DOHH2 (cell line): ENCODE results near the gene SARNP.

Experiments
- H3F3A ChIP-seq: fragments of 200-600 bp; sonication (generic), shearing (Covaris generic); 2 replicates; pipeline ENCODE4 v1.6.0; 2016; ENCODE audit warnings: antibody characterized with exemption, mild to moderate bottlenecking; ENCODE audit not compliant: control insufficient read depth, insufficient read depth
- H3K27ac ChIP-seq: fragments of 200-600 bp; sonication (generic); 2 replicates; pipeline ENCODE4 v1.5.1; 2014; ENCODE audit warnings: low read depth, mild to moderate bottlenecking, low read length, moderate library complexity
- H3K27me3 ChIP-seq: fragments of 200-600 bp; sonication (generic); 2 replicates; pipeline ENCODE4 v1.6.1; 2014; ENCODE audit warnings: mild to moderate bottlenecking, low read length, mixed read lengths; ENCODE audit not compliant: control insufficient read depth
- H3K36me3 ChIP-seq: fragments of 200-600 bp; sonication (generic); 2 replicates; pipeline ENCODE4 v1.6.1; 2014; ENCODE audit warnings: mild to moderate bottlenecking, low read length, moderate library complexity, mixed read lengths; ENCODE audit not compliant: control insufficient read depth
- H3K4me1 ChIP-seq: fragments of 200-600 bp; sonication (generic); 2 replicates; pipeline ENCODE4 v1.6.1; 2014; ENCODE audit warnings: mild to moderate bottlenecking, low read length, mixed read lengths; ENCODE audit not compliant: control insufficient read depth
- H3K4me2 ChIP-seq: fragments of 200-600 bp; sonication (generic); 2 replicates; pipeline ENCODE4 v1.6.0; 2014; ENCODE audit warnings: mild to moderate bottlenecking, low read length, moderate library complexity
- H3K4me3 ChIP-seq: fragments of 200-600 bp; sonication (generic); 2 replicates; pipeline ENCODE4 v1.5.1; 2014; ENCODE audit warnings: mild to moderate bottlenecking, low read length, mixed read lengths
- H3K79me2 ChIP-seq: fragments of 200-600 bp; sonication (generic); 2 replicates; pipeline ENCODE4 v1.6.1; 2014; ENCODE audit warnings: mild to moderate bottlenecking, low read length, mixed read lengths; ENCODE audit not compliant: control insufficient read depth
- H3K9me2 ChIP-seq: fragments of 200-600 bp; sonication (generic); replicated peaks from 2 replicates; pipeline ENCODE4 v1.6.1; 2014; ENCODE audit warnings: mild to moderate bottlenecking, low read length, mixed read lengths; ENCODE audit not compliant: control insufficient read depth
- H3K9me3 ChIP-seq: fragments of 200-600 bp; sonication (generic); 2 replicates; pipeline ENCODE4 v1.6.1; 2014; ENCODE audit warnings: antibody characterized with exemption, low read length, mixed read lengths; ENCODE audit not compliant: control insufficient read depth, insufficient read depth
- H4K20me1 ChIP-seq: fragments of 200-600 bp; sonication (generic); 2 replicates; pipeline ENCODE4 v1.6.0; 2014; ENCODE audit warnings: low read depth, mild to moderate bottlenecking, antibody characterized with exemption, low read length, moderate library complexity; ENCODE audit not compliant: control insufficient read depth, insufficient read depth
- EZH2phosphoT487 ChIP-seq: fragments of 200-600 bp; sonication (generic); IDR thresholded peaks from 2 replicates; pipeline ENCODE4 v1.6.1; 2017; ENCODE audit warnings: borderline replicate concordance, mild to moderate bottlenecking, antibody characterized with exemption, low read length, moderate library complexity, mixed read lengths
- TF ChIP-seq, protein P1 (sequence below): fragments of 200-600 bp; sonication (generic); IDR thresholded peaks from one replicate; pipeline ENCODE4 v1.5.1; 2014; ENCODE audit warnings: antibody characterized with exemption, mild to moderate bottlenecking, low read depth, low read length; ENCODE audit not compliant: poor library complexity, severe bottlenecking

SARNP gene

GRCh38 chr12:55721601-55722213, 95.8 kb downstream of the SARNP start:
- H3K4me3 ChIP-seq: no peak overlapping the region
- peaks cover 38% of the 10 kb centered on the region for H3K36me3 ChIP-seq

GRCh38 chr12:55720894-55721444, 96.6 kb downstream of the SARNP start:
- TF ChIP-seq, protein P1, sequence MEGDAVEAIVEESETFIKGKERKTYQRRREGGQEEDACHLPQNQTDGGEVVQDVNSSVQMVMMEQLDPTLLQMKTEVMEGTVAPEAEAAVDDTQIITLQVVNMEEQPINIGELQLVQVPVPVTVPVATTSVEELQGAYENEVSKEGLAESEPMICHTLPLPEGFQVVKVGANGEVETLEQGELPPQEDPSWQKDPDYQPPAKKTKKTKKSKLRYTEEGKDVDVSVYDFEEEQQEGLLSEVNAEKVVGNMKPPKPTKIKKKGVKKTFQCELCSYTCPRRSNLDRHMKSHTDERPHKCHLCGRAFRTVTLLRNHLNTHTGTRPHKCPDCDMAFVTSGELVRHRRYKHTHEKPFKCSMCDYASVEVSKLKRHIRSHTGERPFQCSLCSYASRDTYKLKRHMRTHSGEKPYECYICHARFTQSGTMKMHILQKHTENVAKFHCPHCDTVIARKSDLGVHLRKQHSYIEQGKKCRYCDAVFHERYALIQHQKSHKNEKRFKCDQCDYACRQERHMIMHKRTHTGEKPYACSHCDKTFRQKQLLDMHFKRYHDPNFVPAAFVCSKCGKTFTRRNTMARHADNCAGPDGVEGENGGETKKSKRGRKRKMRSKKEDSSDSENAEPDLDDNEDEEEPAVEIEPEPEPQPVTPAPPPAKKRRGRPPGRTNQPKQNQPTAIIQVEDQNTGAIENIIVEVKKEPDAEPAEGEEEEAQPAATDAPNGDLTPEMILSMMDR: peak; percentile 24
- TF ChIP-seq EZH2phosphoT487: no peak
- Histone ChIP-seq H3K4me3 (no peak overlapping the region), H3K27me3 (no peaks in the 10 kb centered on the region), H3K4me1 (peaks cover 28% of the 10 kb centered on the region), H3K79me2 (peaks cover 19% of the 10 kb centered on the region), H3K9me2 (no peaks in the 10 kb centered on the region), H3F3A (peaks cover 6% of the 10 kb centered on the region; the same call in 1 of the 2 replicates), H4K20me1 (no peaks in the 10 kb centered on the region), H3K4me2 (no peak overlapping the region), H3K36me3 (peaks cover 36% of the 10 kb centered on the region), H3K27ac (no peak overlapping the region), H3K9me3 (no peaks in the 10 kb centered on the region)

More at GRCh38 chr12:55721601-55722213, 95.8 kb downstream of the SARNP start:
- H3K9me3 ChIP-seq: no peaks in the 10 kb centered on the region
- H3K27me3 ChIP-seq: no peaks in the 10 kb centered on the region
- H3F3A ChIP-seq: peaks cover 6% of the 10 kb centered on the region; the same call in 1 of the 2 replicates
- peaks cover 28% of the 10 kb centered on the region for H3K4me1 ChIP-seq
- H4K20me1 ChIP-seq: no peaks in the 10 kb centered on the region
- H3K4me2 ChIP-seq: no peak overlapping the region
- H3K27ac ChIP-seq: no peak overlapping the region
- H3K79me2 ChIP-seq: peaks cover 16% of the 10 kb centered on the region
- no peaks in the 10 kb centered on the region for H3K9me2 ChIP-seq
- TF ChIP-seq, protein P1: no peak
- no peak for TF ChIP-seq EZH2phosphoT487

- Histone ChIP-seq H3K27ac (no peak within 1 kb of the TSS), H3K36me3 (peaks cover 32% of the 10 kb centered on the region), H3K4me1 (peaks cover 35% of the 10 kb centered on the region), H3K79me2 (peaks cover 19% of the 10 kb centered on the region), H3K4me3 (no peak within 1 kb of the TSS), H3K27me3 (no peaks in the 10 kb centered on the region), H3K9me2 (no peaks in the 10 kb centered on the region), H3F3A (peaks cover 4% of the 10 kb centered on the region; the same call in 1 of the 2 replicates), H3K4me2 (no peak within 1 kb of the TSS), H4K20me1 (no peaks in the 10 kb centered on the region), H3K9me3 (no peaks in the 10 kb centered on the region)
- TF ChIP-seq, protein P1: no peak
- no peak for TF ChIP-seq EZH2phosphoT487
Observed at GRCh38 chr12:55720071-55720564, 97.4 kb downstream of the SARNP start, which contains the start of gene RDH5. RDH5 (plus strand) TSS chr12:55720393; CDS start chr12:55721185, 792 bp downstream.
